ENCODE data around the gene GMNC.

GMNC gene

GRCh38 chr3:190848870-190849269 is 13.6 kb downstream of the GMNC start:
- DNase-seq (ENCODE audit: low spot score) = no peak

- DNase-seq (ENCODE audit: low spot score) = no peak
Observed at GRCh38 chr3:190847436-190847835, 15.1 kb downstream of the GMNC start.

- DNase-seq (ENCODE audit: low spot score) = peak; percentile 9
Observed at GRCh38 chr3:190840146-190840545, 22.3 kb downstream of the GMNC start.

- DNase-seq (ENCODE audit: low spot score) = no peak
Observed at GRCh38 chr3:190831225-190831624, 31.3 kb downstream of the GMNC start.

GRCh38 chr3:190830031-190830430 is 32.5 kb downstream of the GMNC start:
- no peak for DNase-seq (ENCODE audit: low spot score)

- no peak for DNase-seq (ENCODE audit: low spot score)
Observed at GRCh38 chr3:190826018-190826417, 36.5 kb downstream of the GMNC start.

- no peak for DNase-seq (ENCODE audit: low spot score)
Observed at GRCh38 chr3:190825386-190826016, 37.0 kb downstream of the GMNC start.

- DNase-seq (ENCODE audit: low spot score) = peak; percentile 52
Observed at GRCh38 chr3:190811775-190812480, 50.6 kb downstream of the GMNC start.

- DNase-seq (ENCODE audit: low spot score) = no peak
Observed at GRCh38 chr3:190810957-190811356, 51.5 kb downstream of the GMNC start.

GRCh38 chr3:190809351-190809750 is 53.1 kb downstream of the GMNC start:
- DNase-seq (ENCODE audit: low spot score) = no peak

- DNase-seq (ENCODE audit: low spot score) = no peak
Observed at GRCh38 chr3:190807719-190808375, 54.6 kb downstream of the GMNC start.
